ENCODE data around the gene NALCN. TPM values are rescaled to one million over a fixed set of nuclear protein-coding genes. Genes with fewer than 3 reads are reported as not detected.

Gene NALCN
- not detected for total RNA-seq (ENCODE audit: unreplicated experiment)
- long read RNA-seq = 0 reads

- Mint-ChIP-seq H3K36me3 (ENCODE audit: low read depth, unreplicated experiment) (no peaks in the 10 kb centered on the region), H3K4me3 (ENCODE audit: unreplicated experiment) (peak within 1 kb of the TSS; percentile 89), H3K27me3 (ENCODE audit: unreplicated experiment) (peaks cover 8% of the 10 kb centered on the region), H3K27ac (ENCODE audit: unreplicated experiment) (no peak within 1 kb of the TSS), H3K4me1 (ENCODE audit: unreplicated experiment) (no peaks in the 10 kb centered on the region), H3K9me3 (ENCODE audit: unreplicated experiment) (no peaks in the 10 kb centered on the region)
- peak; percentile 37 for DNase-seq (ENCODE audit: low spot score)
- TF ChIP-seq, protein P1, sequence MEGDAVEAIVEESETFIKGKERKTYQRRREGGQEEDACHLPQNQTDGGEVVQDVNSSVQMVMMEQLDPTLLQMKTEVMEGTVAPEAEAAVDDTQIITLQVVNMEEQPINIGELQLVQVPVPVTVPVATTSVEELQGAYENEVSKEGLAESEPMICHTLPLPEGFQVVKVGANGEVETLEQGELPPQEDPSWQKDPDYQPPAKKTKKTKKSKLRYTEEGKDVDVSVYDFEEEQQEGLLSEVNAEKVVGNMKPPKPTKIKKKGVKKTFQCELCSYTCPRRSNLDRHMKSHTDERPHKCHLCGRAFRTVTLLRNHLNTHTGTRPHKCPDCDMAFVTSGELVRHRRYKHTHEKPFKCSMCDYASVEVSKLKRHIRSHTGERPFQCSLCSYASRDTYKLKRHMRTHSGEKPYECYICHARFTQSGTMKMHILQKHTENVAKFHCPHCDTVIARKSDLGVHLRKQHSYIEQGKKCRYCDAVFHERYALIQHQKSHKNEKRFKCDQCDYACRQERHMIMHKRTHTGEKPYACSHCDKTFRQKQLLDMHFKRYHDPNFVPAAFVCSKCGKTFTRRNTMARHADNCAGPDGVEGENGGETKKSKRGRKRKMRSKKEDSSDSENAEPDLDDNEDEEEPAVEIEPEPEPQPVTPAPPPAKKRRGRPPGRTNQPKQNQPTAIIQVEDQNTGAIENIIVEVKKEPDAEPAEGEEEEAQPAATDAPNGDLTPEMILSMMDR (IDR thresholded peaks at IDR 0.05; ENCODE audit: unreplicated experiment) = no peak
Observed at GRCh38 chr13:101416181-101417042, at the start of gene NALCN. TSS of gene NALCN (minus strand) at chr13:101416508. CDS start at chr13:101399126, 17,382 bp downstream.

GRCh38 chr13:101465877-101466276 is 49.6 kb upstream of the NALCN start:
- no peak for DNase-seq (ENCODE audit: low spot score)

GRCh38 chr13:101457176-101457575 is 40.9 kb upstream of the NALCN start:
- Mint-ChIP-seq H3K27ac (ENCODE audit: unreplicated experiment) (no peak overlapping the region), H3K4me1 (ENCODE audit: unreplicated experiment) (no peaks in the 10 kb centered on the region), H3K4me3 (ENCODE audit: unreplicated experiment) (no peak overlapping the region), H3K27me3 (ENCODE audit: unreplicated experiment) (peaks cover 2% of the 10 kb centered on the region), H3K9me3 (ENCODE audit: unreplicated experiment) (no peaks in the 10 kb centered on the region), H3K36me3 (ENCODE audit: low read depth, unreplicated experiment) (no peaks in the 10 kb centered on the region)
- no peak for DNase-seq (ENCODE audit: low spot score)
- TF ChIP-seq, protein P1 (IDR thresholded peaks at IDR 0.05; ENCODE audit: unreplicated experiment) = no peak

More at GRCh38 chr13:101465877-101466276, 49.6 kb upstream of the NALCN start:
- Mint-ChIP-seq H3K4me1 (ENCODE audit: unreplicated experiment) (no peaks in the 10 kb centered on the region), H3K27ac (ENCODE audit: unreplicated experiment) (no peak overlapping the region), H3K4me3 (ENCODE audit: unreplicated experiment) (no peak overlapping the region), H3K27me3 (ENCODE audit: unreplicated experiment) (peaks cover 2% of the 10 kb centered on the region), H3K9me3 (ENCODE audit: unreplicated experiment) (no peaks in the 10 kb centered on the region), H3K36me3 (ENCODE audit: low read depth, unreplicated experiment) (no peaks in the 10 kb centered on the region)
- TF ChIP-seq, protein P1 (IDR thresholded peaks at IDR 0.05; ENCODE audit: unreplicated experiment) = no peak

- TF ChIP-seq, protein P1 (IDR thresholded peaks at IDR 0.05; ENCODE audit: unreplicated experiment) = no peak
- DNase-seq (ENCODE audit: low spot score) = no peak
- Mint-ChIP-seq H3K4me1 (ENCODE audit: unreplicated experiment) (no peaks in the 10 kb centered on the region), H3K36me3 (ENCODE audit: low read depth, unreplicated experiment) (no peaks in the 10 kb centered on the region), H3K27ac (ENCODE audit: unreplicated experiment) (no peak overlapping the region), H3K9me3 (ENCODE audit: unreplicated experiment) (no peaks in the 10 kb centered on the region), H3K4me3 (ENCODE audit: unreplicated experiment) (no peak overlapping the region), H3K27me3 (ENCODE audit: unreplicated experiment) (no peaks in the 10 kb centered on the region)
Observed at GRCh38 chr13:101455863-101456262, 39.6 kb upstream of the NALCN start.

GRCh38 chr13:101454767-101455166 is 38.5 kb upstream of the NALCN start:
- Mint-ChIP-seq H3K4me3 (ENCODE audit: unreplicated experiment) (no peak overlapping the region), H3K27me3 (ENCODE audit: unreplicated experiment) (no peaks in the 10 kb centered on the region), H3K27ac (ENCODE audit: unreplicated experiment) (no peak overlapping the region), H3K36me3 (ENCODE audit: low read depth, unreplicated experiment) (no peaks in the 10 kb centered on the region), H3K4me1 (ENCODE audit: unreplicated experiment) (no peaks in the 10 kb centered on the region), H3K9me3 (ENCODE audit: unreplicated experiment) (no peaks in the 10 kb centered on the region)
- TF ChIP-seq, protein P1 (IDR thresholded peaks at IDR 0.05; ENCODE audit: unreplicated experiment) = no peak
- no peak for DNase-seq (ENCODE audit: low spot score)

All from endothelial cell (in vitro differentiated cells).